ENCODE measurements around the gene HDDC3. TPM values are rescaled to one million over a fixed set of nuclear protein-coding genes. Genes with fewer than 3 reads are reported as not detected.

Gene HDDC3
- total and polyA plus RNA-seq, 9 of the 15 experiments (the other 6 are each of a cell fraction or from before 2014, with no cell fraction given), result 14.9 to 55.8 (median 36.9) TPM

GRCh38 chr15:90907838-90908507, 24.4 kb downstream of the HDDC3 start (continued):
- no peak for TF ChIP-seq ATF2 (CRISPR knock-in tag; IDR thresholded peaks at IDR 0.05)
- no peak for TF ChIP-seq SRSF7 (optimal IDR thresholded peaks at IDR 0.05; ENCODE audit: low read depth, low read length)

DNA sequence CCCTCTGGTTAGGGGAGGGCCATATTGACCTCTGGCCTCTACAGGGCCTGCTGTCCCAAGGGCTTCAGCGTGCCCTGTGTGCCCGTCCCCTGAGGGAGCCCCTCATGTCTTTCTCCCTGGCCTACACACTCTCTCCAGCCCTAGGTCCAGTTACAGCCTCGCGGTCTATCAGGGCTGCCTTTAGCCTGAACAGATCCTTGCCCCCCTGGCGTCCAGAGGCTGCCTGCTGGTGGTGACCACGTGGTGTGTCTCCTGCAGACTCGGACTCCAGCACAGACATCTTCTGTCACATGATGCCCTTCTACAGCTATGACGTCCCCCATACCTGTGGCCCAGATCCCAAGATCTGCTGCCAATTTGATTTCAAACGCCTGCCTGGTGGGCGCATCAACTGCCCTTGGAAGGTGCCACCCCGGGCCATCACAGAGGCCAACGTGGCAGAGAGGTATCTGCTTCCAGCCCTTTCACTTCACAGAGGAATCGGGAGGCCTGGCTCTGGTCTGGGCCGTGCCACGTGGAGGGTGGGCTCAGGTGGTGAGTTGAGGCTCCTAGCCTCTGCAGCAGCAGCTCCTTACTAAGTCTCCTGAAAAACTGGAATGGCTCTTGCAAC, 25.2 kb downstream of the HDDC3 start:
- no peak for FAIRE-seq
- POLR2A ChIA-PET, result interaction anchor here (6.2 kb wide), 1 partner anchor 8 kb away, joined by 54 read pairs; no protein-coding TSS in a partner anchor
- Histone ChIP-seq H4K20me1 (replicated peaks; ENCODE audit: control insufficient read depth, insufficient read depth, low read length) (no peaks in the 10 kb centered on the region), H3K4me3 (no peak overlapping the region), H3K27me3 (ENCODE audit: control insufficient read depth in 2 of 2, insufficient read depth in 2 of 2, low read length in 2 of 2) (no peaks in the 10 kb centered on the region), H3K9me3 (replicated peaks; ENCODE audit: control insufficient read depth, insufficient read depth, low read depth, low read length) (no peaks in the 10 kb centered on the region), H3K27ac (ENCODE audit: extremely low read depth, low read depth, low read length) (no peak overlapping the region), H3K36me3 (ENCODE audit: control insufficient read depth, insufficient read depth, low read length) (peaks cover 76% of the 10 kb centered on the region), H3K4me2 (ENCODE audit: insufficient read depth, low read length) (no peak overlapping the region), H3K79me2 (ENCODE audit: control insufficient read depth, insufficient read depth, low read length) (peaks cover 49% of the 10 kb centered on the region), H3K9ac (ENCODE audit: insufficient read depth in 1 of 2, low read depth in 2 of 2, low read length in 2 of 2) (peak overlapping the region in 1 of 2 experiments; percentile 86; a peak in 2 of 4 replicates), H3K9me1 (ENCODE audit: control insufficient read depth, insufficient read depth, low read length) (peaks cover 4% of the 10 kb centered on the region), H2AFZ (ENCODE audit: low read depth, low read length) (no peak overlapping the region), H3K4me1 (replicated peaks in 1 of 2; ENCODE audit: control insufficient read depth in 2 of 2, insufficient read depth in 2 of 2, low read length in 2 of 2) (peaks cover 14 to 60% of the 10 kb centered on the region in 2 experiments; a peak in 4 of 5 replicates)
- no peak for ATAC-seq
- no peak for DNase-seq (ENCODE audit: extremely low read depth in 1 of 4, low spot score in 3 of 4)
- in situ Hi-C loops (cut with MboI) (no loop called here), intact Hi-C loops (cut with micrococcal nuclease) (no loop called here)
- no TSS peak for BruUV-seq (replicated peaks)
- CTCF ChIA-PET (ENCODE audit: low intra/inter-chr PET ratio), result no interaction called here
- TF ChIP-seq MLLT1 (IDR thresholded peaks at IDR 0.05) (no peak), ZNF717 (CRISPR knock-in tag; IDR thresholded peaks at IDR 0.05) (no peak), POLR2G (IDR thresholded peaks at IDR 0.05; ENCODE audit: low read depth, low read length) (peak; percentile 38), SMAD3 (CRISPR knock-in tag; conservative IDR thresholded peaks at IDR 0.05) (no peak), DNMT1 (IDR thresholded peaks at IDR 0.05) (no peak), RBFOX2 (IDR thresholded peaks at IDR 0.05; ENCODE audit: low read depth, low read length) (peak; percentile 57)
- 94% methylated on average over 13 of the region's 15 CpGs for WGBS (ENCODE audit: insufficient coverage, low coverage, missing lambda C conversion rate)
